ENCODE measurements around the gene PRR33.

DNA sequence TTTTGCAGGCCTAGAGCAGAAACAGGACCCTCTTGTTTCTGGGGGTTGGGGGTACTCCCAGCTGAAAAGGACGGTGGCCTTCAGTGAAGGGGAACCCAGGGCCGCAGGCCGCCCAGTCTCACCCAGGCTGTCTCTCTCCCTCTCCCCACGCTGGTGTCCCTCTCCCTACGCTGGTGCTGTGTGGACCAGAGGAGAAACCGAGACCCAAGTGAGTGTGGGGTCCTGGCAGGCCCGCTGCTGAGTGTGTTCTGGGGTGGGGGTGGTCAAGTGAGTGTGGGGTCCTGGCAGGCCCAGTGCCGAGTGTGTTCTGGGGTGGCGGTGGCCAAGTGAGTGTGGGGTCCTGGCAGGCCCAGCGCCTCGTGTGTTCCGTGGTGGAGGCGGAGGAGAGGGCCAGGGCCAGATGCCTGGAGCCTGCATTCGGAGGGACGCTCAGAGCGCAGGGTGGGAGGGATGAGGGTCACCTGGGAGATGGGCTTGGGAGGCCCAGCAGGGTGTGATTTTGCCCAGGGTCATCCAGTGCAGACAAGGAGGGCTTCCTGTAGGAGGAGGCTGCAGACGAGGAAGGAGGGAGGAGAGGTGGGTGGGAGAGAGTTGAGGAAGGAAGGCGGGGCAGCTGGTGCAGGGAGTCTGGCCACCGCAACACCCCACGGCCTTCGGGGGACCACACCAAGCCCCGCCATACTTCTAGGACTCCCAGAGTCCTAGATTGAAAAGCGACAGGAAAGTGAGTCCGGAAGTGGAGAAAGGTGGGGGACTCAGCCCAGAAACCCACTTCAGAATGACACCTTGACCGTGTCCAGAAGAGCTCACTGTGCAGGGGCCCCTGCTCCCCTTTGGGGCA, 38.1 kb upstream of the PRR33 start:
- TF ChIP-seq, protein P1, sequence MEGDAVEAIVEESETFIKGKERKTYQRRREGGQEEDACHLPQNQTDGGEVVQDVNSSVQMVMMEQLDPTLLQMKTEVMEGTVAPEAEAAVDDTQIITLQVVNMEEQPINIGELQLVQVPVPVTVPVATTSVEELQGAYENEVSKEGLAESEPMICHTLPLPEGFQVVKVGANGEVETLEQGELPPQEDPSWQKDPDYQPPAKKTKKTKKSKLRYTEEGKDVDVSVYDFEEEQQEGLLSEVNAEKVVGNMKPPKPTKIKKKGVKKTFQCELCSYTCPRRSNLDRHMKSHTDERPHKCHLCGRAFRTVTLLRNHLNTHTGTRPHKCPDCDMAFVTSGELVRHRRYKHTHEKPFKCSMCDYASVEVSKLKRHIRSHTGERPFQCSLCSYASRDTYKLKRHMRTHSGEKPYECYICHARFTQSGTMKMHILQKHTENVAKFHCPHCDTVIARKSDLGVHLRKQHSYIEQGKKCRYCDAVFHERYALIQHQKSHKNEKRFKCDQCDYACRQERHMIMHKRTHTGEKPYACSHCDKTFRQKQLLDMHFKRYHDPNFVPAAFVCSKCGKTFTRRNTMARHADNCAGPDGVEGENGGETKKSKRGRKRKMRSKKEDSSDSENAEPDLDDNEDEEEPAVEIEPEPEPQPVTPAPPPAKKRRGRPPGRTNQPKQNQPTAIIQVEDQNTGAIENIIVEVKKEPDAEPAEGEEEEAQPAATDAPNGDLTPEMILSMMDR (IDR thresholded peaks at IDR 0.05; ENCODE audit: insufficient read depth, low read depth, low read length), result no peak
- no peak for TF ChIP-seq EZH2 (IDR thresholded peaks at IDR 0.05; ENCODE audit: insufficient read depth, low read length)

All from astrocyte (in vitro differentiated cells and primary cell).